Loucy (cell line): ENCODE results near the gene PAX7.
A peak's percentile ranks its signal among the peaks of the same experiment; 100 is the strongest.

Experiments used
- H2AFZ ChIP-seq: fragments of 200-600 bp; sonication (generic); 2 replicates; pipeline ENCODE4 v1.6.0; 2016; ENCODE audit warnings: antibody characterized with exemption, mild to moderate bottlenecking, low read length, moderate library complexity
- H3F3A ChIP-seq: fragments of 200-600 bp; 2 replicates; pipeline ENCODE4 v1.6.0; 2016; ENCODE audit warnings: antibody characterized with exemption, low read depth, mild to moderate bottlenecking
- H3K27me3 ChIP-seq: fragments of 200-600 bp; sonication (generic); 2 replicates; pipeline ENCODE4 v1.6.1; 2014; ENCODE audit warnings: low read length, mild to moderate bottlenecking; ENCODE audit not compliant: insufficient read depth, poor library complexity, severe bottlenecking
- H3K36me3 ChIP-seq: fragments of 200-600 bp; sonication (generic); 2 replicates; pipeline ENCODE4 v1.6.1; 2016; ENCODE audit warnings: low read length; ENCODE audit not compliant: insufficient read depth
- H3K4me1 ChIP-seq: fragments of 200-600 bp; sonication (generic); 2 replicates; pipeline ENCODE4 v1.5.1; 2014; ENCODE audit warnings: low read length, mild to moderate bottlenecking; ENCODE audit not compliant: insufficient read depth, poor library complexity, severe bottlenecking
- H3K4me2 ChIP-seq: fragments of 200-600 bp; sonication (generic); 2 replicates; pipeline ENCODE4 v1.6.0; 2014; ENCODE audit warnings: antibody characterized with exemption, low read length, low read depth, mild to moderate bottlenecking; ENCODE audit not compliant: poor library complexity, severe bottlenecking
- H3K4me3 ChIP-seq: fragments of 200-600 bp; sonication (generic); 2 replicates; pipeline ENCODE4 v1.5.1; 2014; ENCODE audit warnings: low read length, mild to moderate bottlenecking, mixed read lengths; ENCODE audit not compliant: poor library complexity, severe bottlenecking
- H3K79me2 ChIP-seq: fragments of 200-600 bp; sonication (generic); 2 replicates; pipeline ENCODE4 v1.6.1; 2014; ENCODE audit warnings: low read length; ENCODE audit not compliant: insufficient read depth
- H3K9ac ChIP-seq: fragments of 200-600 bp; sonication (generic); 2 replicates; pipeline ENCODE4 v1.6.0; 2014; ENCODE audit warnings: mild to moderate bottlenecking, low read depth, low read length, moderate library complexity; ENCODE audit not compliant: poor library complexity, severe bottlenecking
- H3K9me2 ChIP-seq: fragments of 200-600 bp; sonication (generic); replicated peaks from 2 replicates; pipeline ENCODE4 v1.6.1; 2016; ENCODE audit warnings: low read depth, low read length, mixed read lengths
- H3K9me3 ChIP-seq: fragments of 200-600 bp; sonication (generic); 2 replicates; pipeline ENCODE4 v1.6.1; 2014; ENCODE audit warnings: mild to moderate bottlenecking, antibody characterized with exemption, low read length, low read depth; ENCODE audit not compliant: insufficient read depth
- H4K20me1 ChIP-seq: fragments of 200-600 bp; sonication (generic); 2 replicates; pipeline ENCODE4 v1.6.0; 2014; ENCODE audit warnings: antibody characterized with exemption, low read length, mild to moderate bottlenecking; ENCODE audit not compliant: insufficient read depth, poor library complexity, severe bottlenecking
- EZH2phosphoT487 ChIP-seq: fragments of 200-600 bp; IDR thresholded peaks from 2 replicates; pipeline ENCODE4 v1.6.1; 2018; ENCODE audit warnings: antibody characterized with exemption, mild to moderate bottlenecking, moderate library complexity, borderline replicate concordance
- TF ChIP-seq, protein P1 (sequence below): fragments of 200-600 bp; sonication (generic); conservative IDR thresholded peaks from 2 replicates; pipeline ENCODE4 v1.5.1; 2014; ENCODE audit warnings: mild to moderate bottlenecking, antibody characterized with exemption, low read length

PAX7 gene

DNA sequence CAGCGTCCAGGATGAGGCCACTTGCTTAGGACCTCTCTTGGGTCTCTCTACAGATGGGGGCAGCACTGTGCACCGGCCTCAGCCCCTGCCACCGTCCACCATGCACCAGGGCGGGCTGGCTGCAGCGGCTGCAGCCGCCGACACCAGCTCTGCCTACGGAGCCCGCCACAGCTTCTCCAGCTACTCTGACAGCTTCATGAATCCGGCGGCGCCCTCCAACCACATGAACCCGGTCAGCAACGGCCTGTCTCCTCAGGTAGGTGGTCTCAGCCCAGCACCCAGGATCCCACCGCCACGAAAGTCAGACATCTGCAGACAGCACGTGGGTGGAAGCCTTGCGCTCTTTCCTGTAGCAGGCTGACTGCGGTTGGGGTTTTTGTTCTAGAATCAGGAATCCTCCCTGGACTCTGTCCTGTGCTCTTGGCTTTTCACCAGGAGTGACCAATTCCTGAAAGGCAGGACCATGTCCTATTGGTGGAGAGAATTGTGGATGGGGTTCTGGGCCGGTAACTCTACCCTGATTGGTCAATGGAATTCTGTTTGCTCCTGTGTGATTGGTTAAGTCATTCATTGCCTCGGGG is 72.5 kb downstream of the PAX7 start:
- no peak overlapping the region for H2AFZ ChIP-seq
- no peak overlapping the region for H3K4me2 ChIP-seq
- TF ChIP-seq EZH2phosphoT487 = no peak
- TF ChIP-seq, protein P1, sequence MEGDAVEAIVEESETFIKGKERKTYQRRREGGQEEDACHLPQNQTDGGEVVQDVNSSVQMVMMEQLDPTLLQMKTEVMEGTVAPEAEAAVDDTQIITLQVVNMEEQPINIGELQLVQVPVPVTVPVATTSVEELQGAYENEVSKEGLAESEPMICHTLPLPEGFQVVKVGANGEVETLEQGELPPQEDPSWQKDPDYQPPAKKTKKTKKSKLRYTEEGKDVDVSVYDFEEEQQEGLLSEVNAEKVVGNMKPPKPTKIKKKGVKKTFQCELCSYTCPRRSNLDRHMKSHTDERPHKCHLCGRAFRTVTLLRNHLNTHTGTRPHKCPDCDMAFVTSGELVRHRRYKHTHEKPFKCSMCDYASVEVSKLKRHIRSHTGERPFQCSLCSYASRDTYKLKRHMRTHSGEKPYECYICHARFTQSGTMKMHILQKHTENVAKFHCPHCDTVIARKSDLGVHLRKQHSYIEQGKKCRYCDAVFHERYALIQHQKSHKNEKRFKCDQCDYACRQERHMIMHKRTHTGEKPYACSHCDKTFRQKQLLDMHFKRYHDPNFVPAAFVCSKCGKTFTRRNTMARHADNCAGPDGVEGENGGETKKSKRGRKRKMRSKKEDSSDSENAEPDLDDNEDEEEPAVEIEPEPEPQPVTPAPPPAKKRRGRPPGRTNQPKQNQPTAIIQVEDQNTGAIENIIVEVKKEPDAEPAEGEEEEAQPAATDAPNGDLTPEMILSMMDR = no peak
- H3K9ac ChIP-seq = no peak overlapping the region
- H3F3A ChIP-seq = no peaks in the 10 kb centered on the region
- H3K9me3 ChIP-seq = no peaks in the 10 kb centered on the region
- H3K9me2 ChIP-seq = no peaks in the 10 kb centered on the region
- no peak overlapping the region for H3K4me3 ChIP-seq
- no peaks in the 10 kb centered on the region for H4K20me1 ChIP-seq
- peaks cover 12% of the 10 kb centered on the region for H3K4me1 ChIP-seq
- no peaks in the 10 kb centered on the region for H3K27me3 ChIP-seq
- H3K36me3 ChIP-seq = no peaks in the 10 kb centered on the region
- H3K79me2 ChIP-seq = no peaks in the 10 kb centered on the region

DNA sequence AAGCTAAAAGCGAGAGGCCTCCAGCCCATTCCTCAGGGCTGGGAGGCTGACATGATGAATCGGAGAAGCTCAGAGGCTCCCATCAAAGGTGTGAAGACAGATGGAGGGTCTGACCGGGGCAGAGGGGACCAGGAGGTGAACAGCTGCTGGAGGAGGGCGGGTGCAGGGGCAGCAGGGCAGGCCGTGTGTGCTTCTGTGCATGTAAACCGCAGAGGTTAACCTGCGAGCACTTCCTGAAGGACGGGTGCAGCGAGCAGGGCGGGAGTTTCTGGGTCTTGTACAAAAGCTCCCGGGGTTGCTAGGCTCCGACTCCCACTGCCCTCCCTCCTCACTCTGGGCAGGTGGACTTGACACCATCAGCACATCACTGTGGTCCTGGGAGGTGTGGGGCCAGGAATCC is 75.2 kb downstream of the PAX7 start:
- Histone ChIP-seq H3K4me1 (peaks cover 12% of the 10 kb centered on the region), H3K36me3 (no peaks in the 10 kb centered on the region), H3K9me3 (no peaks in the 10 kb centered on the region), H3F3A (no peaks in the 10 kb centered on the region), H3K4me3 (no peak overlapping the region), H3K27me3 (no peaks in the 10 kb centered on the region), H3K79me2 (no peaks in the 10 kb centered on the region), H2AFZ (peak overlapping the region; percentile 5; the same call in 1 of the 2 replicates), H3K9ac (no peak overlapping the region), H3K9me2 (no peaks in the 10 kb centered on the region), H4K20me1 (no peaks in the 10 kb centered on the region), H3K4me2 (peak overlapping the region; percentile 35)
- TF ChIP-seq EZH2phosphoT487 = no peak

DNA sequence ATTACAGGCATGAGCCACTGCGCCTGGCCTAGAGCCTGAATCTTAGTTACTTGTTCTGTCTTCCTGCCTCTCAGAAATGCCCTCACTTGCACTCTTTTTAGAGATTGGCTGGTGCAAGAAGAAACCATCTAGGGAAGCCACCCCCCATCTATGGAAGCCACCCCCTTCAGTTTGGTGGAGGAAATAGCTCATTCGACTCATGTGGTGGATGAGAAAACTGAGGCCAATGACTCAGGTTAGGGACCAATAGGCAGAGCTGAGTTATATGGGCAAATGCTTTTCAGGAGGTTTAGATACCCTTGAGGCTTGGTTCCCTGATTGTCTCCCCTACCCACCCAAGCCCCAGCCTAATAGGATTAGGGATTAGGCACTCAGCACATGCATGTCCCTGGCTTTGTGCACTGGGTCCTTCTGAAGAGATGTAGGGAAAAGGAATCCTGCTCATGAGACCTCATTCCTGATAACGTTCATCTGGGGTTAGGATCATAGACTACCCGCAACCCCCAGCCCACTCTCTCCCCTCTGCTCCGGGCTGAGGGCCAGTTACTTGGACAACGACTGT is 77.1 kb downstream of the PAX7 start:
- Histone ChIP-seq H3K9me2 (no peaks in the 10 kb centered on the region), H3F3A (no peaks in the 10 kb centered on the region), H3K79me2 (no peaks in the 10 kb centered on the region), H2AFZ (no peak overlapping the region), H3K4me1 (peaks cover 12% of the 10 kb centered on the region), H4K20me1 (no peaks in the 10 kb centered on the region), H3K9ac (no peak overlapping the region), H3K36me3 (no peaks in the 10 kb centered on the region), H3K4me3 (no peak overlapping the region), H3K9me3 (no peaks in the 10 kb centered on the region), H3K4me2 (no peak overlapping the region), H3K27me3 (no peaks in the 10 kb centered on the region)
- TF ChIP-seq, protein P1 = no peak
- no peak for TF ChIP-seq EZH2phosphoT487

DNA sequence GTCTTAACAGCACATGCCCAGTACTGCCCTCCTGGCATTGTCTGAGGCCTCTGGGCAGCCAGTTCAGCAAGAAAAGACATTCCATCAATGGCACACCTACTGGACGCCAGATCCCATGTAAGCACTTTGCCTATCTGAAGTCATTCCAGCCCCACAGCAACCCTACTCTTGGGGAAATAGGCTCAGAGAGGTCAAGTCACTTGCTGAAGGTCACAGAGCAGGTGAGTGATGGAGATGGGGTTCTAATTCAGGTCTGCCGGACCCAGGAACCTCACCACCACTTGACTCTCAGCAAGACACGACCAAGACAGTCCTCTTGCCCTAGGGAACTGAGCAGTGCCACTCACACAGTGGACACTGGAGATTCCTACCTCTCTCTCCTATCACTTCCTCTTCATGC is 79.4 kb downstream of the PAX7 start:
- H3K9ac ChIP-seq = no peak overlapping the region
- peaks cover 12% of the 10 kb centered on the region for H3K4me1 ChIP-seq
- H3K36me3 ChIP-seq = no peaks in the 10 kb centered on the region
- no peak overlapping the region for H2AFZ ChIP-seq
- no peak overlapping the region for H3K4me3 ChIP-seq
- H3K9me3 ChIP-seq = no peaks in the 10 kb centered on the region
- H3K27me3 ChIP-seq = no peaks in the 10 kb centered on the region
- H3F3A ChIP-seq = no peaks in the 10 kb centered on the region
- no peak overlapping the region for H3K4me2 ChIP-seq
- H3K9me2 ChIP-seq = no peaks in the 10 kb centered on the region
- no peaks in the 10 kb centered on the region for H4K20me1 ChIP-seq
- H3K79me2 ChIP-seq = no peaks in the 10 kb centered on the region
- TF ChIP-seq EZH2phosphoT487 = no peak
- TF ChIP-seq, protein P1 = no peak
